ENCODE data around the gene THADA. TPM values are rescaled to one million over a fixed set of nuclear protein-coding genes. Genes with fewer than 3 reads are reported as not detected.

THADA gene
- total RNA-seq, 1 donor from 2014 or later = 33.8 TPM

GRCh38 chr2:43344868-43345373, 250.9 kb downstream of the THADA start:
- TF ChIP-seq, protein P1, sequence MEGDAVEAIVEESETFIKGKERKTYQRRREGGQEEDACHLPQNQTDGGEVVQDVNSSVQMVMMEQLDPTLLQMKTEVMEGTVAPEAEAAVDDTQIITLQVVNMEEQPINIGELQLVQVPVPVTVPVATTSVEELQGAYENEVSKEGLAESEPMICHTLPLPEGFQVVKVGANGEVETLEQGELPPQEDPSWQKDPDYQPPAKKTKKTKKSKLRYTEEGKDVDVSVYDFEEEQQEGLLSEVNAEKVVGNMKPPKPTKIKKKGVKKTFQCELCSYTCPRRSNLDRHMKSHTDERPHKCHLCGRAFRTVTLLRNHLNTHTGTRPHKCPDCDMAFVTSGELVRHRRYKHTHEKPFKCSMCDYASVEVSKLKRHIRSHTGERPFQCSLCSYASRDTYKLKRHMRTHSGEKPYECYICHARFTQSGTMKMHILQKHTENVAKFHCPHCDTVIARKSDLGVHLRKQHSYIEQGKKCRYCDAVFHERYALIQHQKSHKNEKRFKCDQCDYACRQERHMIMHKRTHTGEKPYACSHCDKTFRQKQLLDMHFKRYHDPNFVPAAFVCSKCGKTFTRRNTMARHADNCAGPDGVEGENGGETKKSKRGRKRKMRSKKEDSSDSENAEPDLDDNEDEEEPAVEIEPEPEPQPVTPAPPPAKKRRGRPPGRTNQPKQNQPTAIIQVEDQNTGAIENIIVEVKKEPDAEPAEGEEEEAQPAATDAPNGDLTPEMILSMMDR (conservative IDR thresholded peaks at IDR 0.05) = no peak
- H3K4me3 Mint-ChIP-seq = peak overlapping the region; percentile 29
- H3K27me3 Mint-ChIP-seq (ENCODE audit: low read depth) = no peaks in the 10 kb centered on the region
- no peak for DNase-seq (ENCODE audit: low read depth, low spot score)
- H3K9me3 Mint-ChIP-seq = no peaks in the 10 kb centered on the region
- no peaks in the 10 kb centered on the region for H3K36me3 Mint-ChIP-seq (ENCODE audit: low read depth)
- peaks cover 90% of the 10 kb centered on the region for H3K4me1 Mint-ChIP-seq
- peak overlapping the region; percentile 14 for H3K27ac Mint-ChIP-seq (ENCODE audit: unreplicated experiment)

DNA sequence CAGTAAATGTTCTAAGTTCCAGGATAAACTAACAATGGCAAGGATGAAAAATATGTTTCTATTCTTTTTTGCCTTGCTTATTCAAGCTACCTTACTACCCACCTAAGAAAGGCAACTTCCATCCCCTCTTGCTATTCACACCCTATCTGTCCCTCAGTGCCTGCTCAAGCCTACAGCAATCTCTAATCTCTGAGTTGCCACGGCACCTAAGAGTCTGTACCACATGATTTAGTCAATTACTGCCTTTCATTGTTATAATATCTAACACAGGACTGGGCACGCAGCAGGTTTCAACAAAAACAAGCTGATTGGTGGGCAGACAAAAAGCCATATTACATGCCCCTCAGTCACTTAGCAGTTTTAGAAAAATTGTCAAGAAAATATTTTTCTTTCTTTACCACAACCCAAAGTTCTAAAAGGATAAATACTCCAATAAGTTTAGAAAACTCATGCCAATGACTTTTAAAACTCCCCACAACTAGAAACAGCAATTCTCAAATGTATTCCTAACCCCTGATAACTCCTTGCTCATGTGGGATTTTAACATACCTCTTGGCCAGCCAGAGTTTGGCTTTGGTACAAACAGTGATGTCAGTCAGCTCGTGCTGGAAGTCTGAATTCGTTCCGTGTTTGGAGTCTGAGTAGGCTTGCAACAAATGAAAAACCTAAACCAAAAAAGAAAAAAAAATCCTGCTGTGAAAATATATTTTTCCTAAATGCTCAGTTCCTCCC, 252.1 kb downstream of the THADA start:
- Mint-ChIP-seq H3K4me3 (no peak overlapping the region), H3K9me3 (no peaks in the 10 kb centered on the region), H3K4me1 (peaks cover 78% of the 10 kb centered on the region), H3K27ac (ENCODE audit: unreplicated experiment) (no peak overlapping the region), H3K27me3 (ENCODE audit: low read depth) (no peaks in the 10 kb centered on the region), H3K36me3 (ENCODE audit: low read depth) (peaks cover under 1% of the 10 kb centered on the region)
- TF ChIP-seq, protein P1 (conservative IDR thresholded peaks at IDR 0.05) = no peak
- no peak for DNase-seq (ENCODE audit: low read depth, low spot score)

DNA sequence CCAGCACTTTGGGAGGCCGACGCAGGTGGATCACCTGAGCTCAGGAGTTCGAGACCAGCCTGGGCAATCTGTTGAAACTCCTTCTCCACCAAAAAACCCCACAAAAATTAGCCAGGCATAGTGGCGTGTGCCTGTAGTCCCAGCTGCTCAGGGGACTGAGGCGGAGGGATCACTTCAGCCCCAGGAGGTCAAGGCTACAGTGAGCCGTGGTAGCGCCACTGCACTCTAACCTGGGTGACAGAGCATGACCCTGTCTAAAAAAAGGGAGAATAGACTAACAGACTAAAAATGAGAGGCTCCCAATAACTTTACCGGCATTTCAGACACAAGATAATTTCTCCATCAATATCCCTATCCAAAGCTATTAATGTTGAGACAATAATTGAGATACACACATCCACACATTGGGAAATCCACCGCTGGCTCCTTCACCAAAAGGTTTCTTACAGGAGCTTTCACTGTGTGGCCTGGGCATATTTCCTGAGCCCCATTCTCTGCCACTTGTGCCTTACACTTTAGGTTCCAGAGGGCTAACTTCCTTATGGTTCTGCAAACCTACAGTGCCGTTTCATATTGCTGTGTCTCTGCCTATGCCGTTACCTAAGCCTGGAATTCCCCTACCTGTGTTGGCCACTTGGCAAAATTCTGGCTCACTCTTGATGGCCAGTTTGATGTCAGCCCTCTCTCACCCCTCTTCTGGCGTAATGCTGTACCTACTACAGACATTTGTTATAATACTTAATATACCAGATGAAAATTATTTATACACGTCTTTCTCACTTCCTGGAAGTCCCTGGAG, 253.7 kb downstream of the THADA start:
- H3K4me1 Mint-ChIP-seq = peaks cover 69% of the 10 kb centered on the region
- no peak for DNase-seq (ENCODE audit: low read depth, low spot score)
- no peak overlapping the region for H3K27ac Mint-ChIP-seq (ENCODE audit: unreplicated experiment)
- TF ChIP-seq, protein P1 (conservative IDR thresholded peaks at IDR 0.05) = no peak
- H3K36me3 Mint-ChIP-seq (ENCODE audit: low read depth) = peaks cover 6% of the 10 kb centered on the region
- H3K9me3 Mint-ChIP-seq = peaks cover 2% of the 10 kb centered on the region
- H3K4me3 Mint-ChIP-seq = no peak overlapping the region
- H3K27me3 Mint-ChIP-seq (ENCODE audit: low read depth) = no peaks in the 10 kb centered on the region

DNA sequence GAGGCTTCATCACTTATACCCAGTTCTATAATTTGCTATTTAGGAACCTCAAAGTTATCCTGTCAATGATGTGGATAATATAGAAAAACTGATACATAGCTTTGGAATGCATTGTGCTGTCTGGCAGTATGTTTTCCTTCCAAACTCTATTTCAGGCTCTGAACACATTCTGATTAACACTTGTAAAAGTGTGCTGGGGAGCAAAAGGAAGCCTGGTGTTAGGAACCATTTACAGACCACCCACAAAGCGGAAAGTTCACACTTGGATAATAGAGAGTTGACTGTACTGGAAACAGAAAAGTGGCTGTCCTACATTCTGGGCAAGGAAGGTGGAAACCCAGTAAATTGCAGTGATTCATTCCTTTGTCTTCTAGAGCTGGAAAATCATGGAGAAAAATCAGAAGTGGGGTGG, 254.9 kb downstream of the THADA start:
- peaks cover 2% of the 10 kb centered on the region for H3K9me3 Mint-ChIP-seq
- TF ChIP-seq, protein P1 (conservative IDR thresholded peaks at IDR 0.05) = no peak
- H3K27me3 Mint-ChIP-seq (ENCODE audit: low read depth) = no peaks in the 10 kb centered on the region
- peaks cover 63% of the 10 kb centered on the region for H3K4me1 Mint-ChIP-seq
- H3K4me3 Mint-ChIP-seq = no peak overlapping the region
- no peak for DNase-seq (ENCODE audit: low read depth, low spot score)
- no peak overlapping the region for H3K27ac Mint-ChIP-seq (ENCODE audit: unreplicated experiment)
- peaks cover 6% of the 10 kb centered on the region for H3K36me3 Mint-ChIP-seq (ENCODE audit: low read depth)

DNA sequence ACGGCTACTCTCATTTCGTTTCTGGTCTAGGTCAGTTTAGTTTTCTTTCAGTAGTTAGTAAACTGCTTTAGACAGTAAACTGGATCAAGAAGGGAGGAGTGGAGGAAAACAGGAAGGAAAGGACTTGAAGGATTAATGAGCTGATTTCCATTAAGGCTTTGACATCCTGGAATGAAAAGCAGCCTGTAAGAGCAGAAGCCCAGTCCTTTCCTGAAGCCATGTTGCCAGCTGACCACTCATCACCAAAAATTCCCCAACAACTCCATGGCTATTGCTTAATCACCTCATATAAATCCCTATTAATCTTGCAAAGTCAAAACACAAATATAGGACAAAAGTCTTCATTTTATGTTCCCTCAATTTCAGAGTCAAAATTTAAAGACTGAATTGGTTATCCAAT, 255.8 kb downstream of the THADA start:
- TF ChIP-seq, protein P1 (conservative IDR thresholded peaks at IDR 0.05) = no peak
- DNase-seq (ENCODE audit: low read depth, low spot score) = no peak
- Mint-ChIP-seq H3K9me3 (peaks cover 2% of the 10 kb centered on the region), H3K36me3 (ENCODE audit: low read depth) (peaks cover 6% of the 10 kb centered on the region), H3K4me1 (peaks cover 54% of the 10 kb centered on the region), H3K27ac (ENCODE audit: unreplicated experiment) (no peak overlapping the region), H3K27me3 (ENCODE audit: low read depth) (no peaks in the 10 kb centered on the region), H3K4me3 (no peak overlapping the region)
